Adrenal gland (tissue), 5 donors: Measurements from ENCODE around the gene MBL2.

ENCODE experiments used
- CTCF ChIP-seq, 6 experiments: fragments of 450-650 bp in 4 of 6; fragments of 200-600 bp in 2 of 6; sonication (generic) in 1 of 6; IDR thresholded peaks; 1 replicate in 5 of 6; 2 replicates in 1 of 6; pipeline versions ENCODE4 v1.5.1 to v1.8.0; 2016 to 2021; ENCODE audit warnings: antibody characterized with exemption in 6 of 6, mild to moderate bottlenecking in 2 of 6, moderate library complexity in 1 of 6
- POLR2A ChIP-seq, 2 donors: fragments of 450-650 bp; IDR thresholded peaks; one replicate each; pipeline ENCODE4 v1.6.1; 2017; ENCODE audit warnings: antibody characterized with exemption in 2 of 2, mild to moderate bottlenecking in 2 of 2, moderate library complexity in 1 of 2
- donor health status: DM: no; HTN: no; CAD: no.

GRCh38 chr10:52805414-52806285 lies 33.1 kb upstream of the MBL2 start:
- TF ChIP-seq CTCF (IDR thresholded peaks at IDR 0.05) (no peak), POLR2A (IDR thresholded peaks at IDR 0.05) (no peak)
